ENCODE results near the gene PRPF38B. TPM values are rescaled to one million over a fixed set of nuclear protein-coding genes. Genes with fewer than 3 reads are reported as not detected.

The PRPF38B gene
- total and polyA plus RNA-seq, 9 of the 15 experiments (the other 6 are each of a cell fraction or from before 2014, with no cell fraction given): 25.3 to 85.5 (median 66.4) TPM

DNA sequence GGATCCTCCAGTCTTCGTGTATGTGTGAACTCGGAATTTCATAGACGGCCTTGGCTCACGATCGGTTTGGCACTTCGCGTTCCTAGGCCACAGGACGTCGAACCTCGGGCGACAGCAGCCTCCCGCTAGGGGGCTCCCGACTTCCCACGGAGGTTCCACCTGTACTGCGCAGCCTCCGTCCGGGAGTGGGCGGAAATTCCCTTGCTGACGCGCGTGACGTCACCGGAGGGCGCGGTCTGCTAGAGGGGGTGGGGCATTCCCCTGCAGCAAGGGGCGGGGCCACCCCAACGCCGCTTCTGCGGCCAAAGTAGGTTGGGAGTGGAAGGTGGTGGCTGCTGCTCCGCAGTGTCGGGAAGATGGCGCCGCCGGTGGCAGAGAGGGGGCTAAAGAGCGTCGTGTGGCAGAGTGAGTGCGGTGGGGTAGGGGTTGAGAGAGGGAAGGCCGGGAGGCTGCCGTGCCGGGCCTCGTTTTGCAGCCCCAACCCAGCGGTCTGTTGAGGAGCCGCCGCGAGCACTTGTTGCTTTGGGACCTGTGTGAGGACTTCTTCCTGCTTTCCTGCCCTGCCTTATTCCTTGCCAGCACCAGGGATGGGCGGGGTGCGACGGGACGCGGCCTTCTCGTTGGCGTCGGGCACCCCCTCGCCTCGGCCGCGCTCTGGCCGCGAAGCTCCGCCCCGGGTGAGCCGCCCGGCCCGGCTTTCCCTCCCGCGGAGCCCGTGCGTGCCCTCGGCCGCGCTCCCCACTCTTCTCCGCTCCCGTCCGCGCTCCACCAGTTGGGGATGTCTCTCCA lies 54.5 kb downstream of the PRPF38B start, which contains the start of gene STXBP3 (continued):
- TF ChIP-seq, protein P1, sequence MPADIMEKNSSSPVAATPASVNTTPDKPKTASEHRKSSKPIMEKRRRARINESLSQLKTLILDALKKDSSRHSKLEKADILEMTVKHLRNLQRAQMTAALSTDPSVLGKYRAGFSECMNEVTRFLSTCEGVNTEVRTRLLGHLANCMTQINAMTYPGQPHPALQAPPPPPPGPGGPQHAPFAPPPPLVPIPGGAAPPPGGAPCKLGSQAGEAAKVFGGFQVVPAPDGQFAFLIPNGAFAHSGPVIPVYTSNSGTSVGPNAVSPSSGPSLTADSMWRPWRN (IDR thresholded peaks at IDR 0.05; ENCODE audit: low read depth): no peak; the same call in 1 of the 2 replicates
- peak; percentile 47; the same call in 1 of the 2 replicates for TF ChIP-seq CC2D1A (IDR thresholded peaks at IDR 0.05)
- TF ChIP-seq ZNF146 (CRISPR knock-in tag; IDR thresholded peaks at IDR 0.05; ENCODE audit: unreplicated experiment): no peak
- TF ChIP-seq, protein P2, sequence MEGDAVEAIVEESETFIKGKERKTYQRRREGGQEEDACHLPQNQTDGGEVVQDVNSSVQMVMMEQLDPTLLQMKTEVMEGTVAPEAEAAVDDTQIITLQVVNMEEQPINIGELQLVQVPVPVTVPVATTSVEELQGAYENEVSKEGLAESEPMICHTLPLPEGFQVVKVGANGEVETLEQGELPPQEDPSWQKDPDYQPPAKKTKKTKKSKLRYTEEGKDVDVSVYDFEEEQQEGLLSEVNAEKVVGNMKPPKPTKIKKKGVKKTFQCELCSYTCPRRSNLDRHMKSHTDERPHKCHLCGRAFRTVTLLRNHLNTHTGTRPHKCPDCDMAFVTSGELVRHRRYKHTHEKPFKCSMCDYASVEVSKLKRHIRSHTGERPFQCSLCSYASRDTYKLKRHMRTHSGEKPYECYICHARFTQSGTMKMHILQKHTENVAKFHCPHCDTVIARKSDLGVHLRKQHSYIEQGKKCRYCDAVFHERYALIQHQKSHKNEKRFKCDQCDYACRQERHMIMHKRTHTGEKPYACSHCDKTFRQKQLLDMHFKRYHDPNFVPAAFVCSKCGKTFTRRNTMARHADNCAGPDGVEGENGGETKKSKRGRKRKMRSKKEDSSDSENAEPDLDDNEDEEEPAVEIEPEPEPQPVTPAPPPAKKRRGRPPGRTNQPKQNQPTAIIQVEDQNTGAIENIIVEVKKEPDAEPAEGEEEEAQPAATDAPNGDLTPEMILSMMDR (IDR thresholded peaks at IDR 0.05 in 2 of 3, conservative IDR thresholded peaks at IDR 0.05 in 1 of 3; ENCODE audit: insufficient read depth in 2 of 3, low read depth in 1 of 3, low read length in 3 of 3): peak; percentile 83 to 98 (median 94)
- TF ChIP-seq ZKSCAN3 (CRISPR knock-in tag; IDR thresholded peaks at IDR 0.05): no peak
- no peak for TF ChIP-seq NFE2L1 (tag; IDR thresholded peaks at IDR 0.05; ENCODE audit: borderline replicate concordance, low read depth)
- no peak for TF ChIP-seq MXI1 (IDR thresholded peaks at IDR 0.05; ENCODE audit: low read depth, low read length)
- TF ChIP-seq CCNT2 (IDR thresholded peaks at IDR 0.05; ENCODE audit: borderline replicate concordance, extremely low read depth, insufficient read length, low read depth, low read length): peak; percentile 73
- TF ChIP-seq STAG1 (CRISPR knock-in tag; IDR thresholded peaks at IDR 0.05; ENCODE audit: borderline replicate concordance): no peak
- TF ChIP-seq, protein P3, sequence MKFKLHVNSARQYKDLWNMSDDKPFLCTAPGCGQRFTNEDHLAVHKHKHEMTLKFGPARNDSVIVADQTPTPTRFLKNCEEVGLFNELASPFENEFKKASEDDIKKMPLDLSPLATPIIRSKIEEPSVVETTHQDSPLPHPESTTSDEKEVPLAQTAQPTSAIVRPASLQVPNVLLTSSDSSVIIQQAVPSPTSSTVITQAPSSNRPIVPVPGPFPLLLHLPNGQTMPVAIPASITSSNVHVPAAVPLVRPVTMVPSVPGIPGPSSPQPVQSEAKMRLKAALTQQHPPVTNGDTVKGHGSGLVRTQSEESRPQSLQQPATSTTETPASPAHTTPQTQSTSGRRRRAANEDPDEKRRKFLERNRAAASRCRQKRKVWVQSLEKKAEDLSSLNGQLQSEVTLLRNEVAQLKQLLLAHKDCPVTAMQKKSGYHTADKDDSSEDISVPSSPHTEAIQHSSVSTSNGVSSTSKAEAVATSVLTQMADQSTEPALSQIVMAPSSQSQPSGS (CRISPR knock-in tag; IDR thresholded peaks at IDR 0.05): peak; percentile 72; the same call in 1 of the 2 replicates
- TF ChIP-seq TCF3 (CRISPR knock-in tag; IDR thresholded peaks at IDR 0.05): 0 out of 2 replicates have a peak, but pooled peaks have one; percentile 19
- TF ChIP-seq, protein P4, sequence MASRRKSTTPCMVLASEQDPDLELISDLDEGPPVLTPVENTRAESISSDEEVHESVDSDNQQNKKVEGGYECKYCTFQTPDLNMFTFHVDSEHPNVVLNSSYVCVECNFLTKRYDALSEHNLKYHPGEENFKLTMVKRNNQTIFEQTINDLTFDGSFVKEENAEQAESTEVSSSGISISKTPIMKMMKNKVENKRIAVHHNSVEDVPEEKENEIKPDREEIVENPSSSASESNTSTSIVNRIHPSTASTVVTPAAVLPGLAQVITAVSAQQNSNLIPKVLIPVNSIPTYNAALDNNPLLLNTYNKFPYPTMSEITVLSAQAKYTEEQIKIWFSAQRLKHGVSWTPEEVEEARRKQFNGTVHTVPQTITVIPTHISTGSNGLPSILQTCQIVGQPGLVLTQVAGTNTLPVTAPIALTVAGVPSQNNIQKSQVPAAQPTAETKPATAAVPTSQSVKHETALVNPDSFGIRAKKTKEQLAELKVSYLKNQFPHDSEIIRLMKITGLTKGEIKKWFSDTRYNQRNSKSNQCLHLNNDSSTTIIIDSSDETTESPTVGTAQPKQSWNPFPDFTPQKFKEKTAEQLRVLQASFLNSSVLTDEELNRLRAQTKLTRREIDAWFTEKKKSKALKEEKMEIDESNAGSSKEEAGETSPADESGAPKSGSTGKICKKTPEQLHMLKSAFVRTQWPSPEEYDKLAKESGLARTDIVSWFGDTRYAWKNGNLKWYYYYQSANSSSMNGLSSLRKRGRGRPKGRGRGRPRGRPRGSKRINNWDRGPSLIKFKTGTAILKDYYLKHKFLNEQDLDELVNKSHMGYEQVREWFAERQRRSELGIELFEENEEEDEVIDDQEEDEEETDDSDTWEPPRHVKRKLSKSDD (conservative IDR thresholded peaks at IDR 0.05; ENCODE audit: low read length): peak; percentile 7; the same call in 1 of the 2 replicates
- TF ChIP-seq, protein P5, sequence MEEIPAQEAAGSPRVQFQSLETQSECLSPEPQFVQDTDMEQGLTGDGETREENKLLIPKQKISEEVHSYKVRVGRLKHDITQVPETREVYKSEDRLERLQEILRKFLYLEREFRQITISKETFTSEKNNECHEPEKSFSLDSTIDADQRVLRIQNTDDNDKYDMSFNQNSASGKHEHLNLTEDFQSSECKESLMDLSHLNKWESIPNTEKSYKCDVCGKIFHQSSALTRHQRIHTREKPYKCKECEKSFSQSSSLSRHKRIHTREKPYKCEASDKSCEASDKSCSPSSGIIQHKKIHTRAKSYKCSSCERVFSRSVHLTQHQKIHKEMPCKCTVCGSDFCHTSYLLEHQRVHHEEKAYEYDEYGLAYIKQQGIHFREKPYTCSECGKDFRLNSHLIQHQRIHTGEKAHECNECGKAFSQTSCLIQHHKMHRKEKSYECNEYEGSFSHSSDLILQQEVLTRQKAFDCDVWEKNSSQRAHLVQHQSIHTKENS (CRISPR knock-in tag; IDR thresholded peaks at IDR 0.05): no peak
- peak; percentile 71; the same call in 1 of the 2 replicates for TF ChIP-seq ZNF431 (CRISPR knock-in tag; IDR thresholded peaks at IDR 0.05)
- TF ChIP-seq PHB2 (IDR thresholded peaks at IDR 0.05; ENCODE audit: low read depth): no peak
- no peak for TF ChIP-seq SMARCA5 (IDR thresholded peaks at IDR 0.05)
- no peak for TF ChIP-seq EZH2 (IDR thresholded peaks at IDR 0.05; ENCODE audit: borderline replicate concordance, low read depth, low read length)
- TF ChIP-seq ZNF197 (CRISPR knock-in tag; IDR thresholded peaks at IDR 0.05; ENCODE audit: low read depth): no peak; the same call in 1 of the 2 replicates
- TF ChIP-seq SREBF1 (IDR thresholded peaks at IDR 0.05; ENCODE audit: borderline replicate concordance, low read depth, low read length): no peak

Data from K562 (cell line).